ENCODE measurements around the gene CNOT9.
A peak's percentile ranks its signal among the peaks of the same experiment; 100 is the strongest.

Gene CNOT9

DNA sequence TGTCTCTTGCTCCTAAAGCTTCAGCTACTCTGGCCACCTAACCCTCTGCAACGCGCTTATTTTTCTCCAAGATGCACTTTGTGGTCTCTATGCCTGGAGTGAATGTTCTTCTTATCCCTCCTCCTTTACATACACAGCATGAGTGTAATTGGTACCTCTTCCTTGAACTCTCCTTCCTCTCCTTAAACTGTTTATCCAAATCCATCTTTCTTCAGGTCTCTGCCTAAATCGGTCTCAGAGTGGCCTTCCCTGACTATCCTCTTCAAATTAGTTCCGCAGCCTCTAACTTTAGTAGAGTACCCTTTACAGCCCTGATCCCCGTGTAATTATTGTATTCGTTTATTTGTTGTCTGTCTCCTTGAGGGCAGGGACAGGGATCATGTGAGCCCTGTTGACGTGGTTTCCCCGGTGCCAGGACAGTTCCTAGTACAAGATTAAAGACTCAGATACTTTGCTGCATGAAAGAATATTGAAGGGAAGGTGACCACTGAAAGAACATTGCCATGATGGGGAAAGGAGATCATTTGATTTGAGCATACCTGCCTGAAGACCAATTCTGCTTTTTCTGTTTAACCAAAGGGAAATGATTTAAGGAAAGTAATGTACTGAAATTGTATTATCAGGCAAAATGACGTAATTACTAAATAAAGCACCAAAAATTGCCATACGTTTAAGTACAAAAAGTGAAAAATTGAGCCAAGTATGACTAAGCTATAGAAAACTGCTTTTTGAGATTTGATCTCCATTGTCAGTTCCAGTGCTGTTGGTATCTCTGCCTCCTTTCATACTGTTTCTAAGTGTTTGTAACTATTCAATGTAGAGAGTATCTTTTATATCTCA lies 1.2 kb downstream of the CNOT9 start:
- Histone ChIP-seq H3K4me1 (ENCODE audit: control insufficient read depth in 1 of 2, insufficient read depth in 1 of 2, low read depth in 1 of 2, low read length in 1 of 2) (peaks cover 25% of the 10 kb centered on the region in 2 experiments), H3K27ac (peak overlapping the region; percentile 94), H3K4me3 (ENCODE audit: low read depth in 1 of 2, low read length in 1 of 2) (peak overlapping the region; percentile 82 to 94)

DNA sequence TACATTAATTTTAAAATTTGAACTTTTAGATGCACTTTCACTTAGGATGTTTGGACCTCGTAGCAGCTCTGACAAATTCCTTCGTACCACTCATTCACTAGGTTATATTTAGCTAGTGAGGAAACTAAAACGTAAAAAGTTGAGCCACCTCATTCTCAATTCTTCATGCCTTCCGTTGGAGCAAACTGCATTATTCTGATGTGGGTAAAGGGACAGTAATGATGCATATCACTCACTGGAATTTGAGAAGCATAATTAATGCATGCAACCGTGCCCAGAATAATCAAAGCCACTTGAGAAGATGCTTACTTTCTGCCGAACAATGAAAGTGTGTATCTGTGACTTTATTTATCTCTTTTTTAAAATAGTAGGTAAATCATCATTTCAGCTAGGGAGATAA lies 2.2 kb downstream of the CNOT9 start:
- TF ChIP-seq, protein P1, sequence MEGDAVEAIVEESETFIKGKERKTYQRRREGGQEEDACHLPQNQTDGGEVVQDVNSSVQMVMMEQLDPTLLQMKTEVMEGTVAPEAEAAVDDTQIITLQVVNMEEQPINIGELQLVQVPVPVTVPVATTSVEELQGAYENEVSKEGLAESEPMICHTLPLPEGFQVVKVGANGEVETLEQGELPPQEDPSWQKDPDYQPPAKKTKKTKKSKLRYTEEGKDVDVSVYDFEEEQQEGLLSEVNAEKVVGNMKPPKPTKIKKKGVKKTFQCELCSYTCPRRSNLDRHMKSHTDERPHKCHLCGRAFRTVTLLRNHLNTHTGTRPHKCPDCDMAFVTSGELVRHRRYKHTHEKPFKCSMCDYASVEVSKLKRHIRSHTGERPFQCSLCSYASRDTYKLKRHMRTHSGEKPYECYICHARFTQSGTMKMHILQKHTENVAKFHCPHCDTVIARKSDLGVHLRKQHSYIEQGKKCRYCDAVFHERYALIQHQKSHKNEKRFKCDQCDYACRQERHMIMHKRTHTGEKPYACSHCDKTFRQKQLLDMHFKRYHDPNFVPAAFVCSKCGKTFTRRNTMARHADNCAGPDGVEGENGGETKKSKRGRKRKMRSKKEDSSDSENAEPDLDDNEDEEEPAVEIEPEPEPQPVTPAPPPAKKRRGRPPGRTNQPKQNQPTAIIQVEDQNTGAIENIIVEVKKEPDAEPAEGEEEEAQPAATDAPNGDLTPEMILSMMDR (IDR thresholded peaks at IDR 0.05): no peak
- H3K27ac ChIP-seq: no peak overlapping the region
- no peak overlapping the region for H3K4me3 ChIP-seq (ENCODE audit: low read depth in 1 of 2, low read length in 1 of 2)
- peaks cover 25% of the 10 kb centered on the region in 2 experiments for H3K4me1 ChIP-seq (ENCODE audit: control insufficient read depth in 1 of 2, insufficient read depth in 1 of 2, low read depth in 1 of 2, low read length in 1 of 2)
- H3K36me3 ChIP-seq: peaks cover 12% of the 10 kb centered on the region
- no peaks in the 10 kb centered on the region for H3K27me3 ChIP-seq
- H3K9me3 ChIP-seq: no peaks in the 10 kb centered on the region

More for the DNA sequence above, 1.2 kb downstream of the CNOT9 start:
- Histone ChIP-seq H3K27me3 (no peaks in the 10 kb centered on the region), H3K36me3 (peaks cover 9% of the 10 kb centered on the region), H3K9me3 (no peaks in the 10 kb centered on the region)
- TF ChIP-seq, protein P1 (IDR thresholded peaks at IDR 0.05): no peak

DNA sequence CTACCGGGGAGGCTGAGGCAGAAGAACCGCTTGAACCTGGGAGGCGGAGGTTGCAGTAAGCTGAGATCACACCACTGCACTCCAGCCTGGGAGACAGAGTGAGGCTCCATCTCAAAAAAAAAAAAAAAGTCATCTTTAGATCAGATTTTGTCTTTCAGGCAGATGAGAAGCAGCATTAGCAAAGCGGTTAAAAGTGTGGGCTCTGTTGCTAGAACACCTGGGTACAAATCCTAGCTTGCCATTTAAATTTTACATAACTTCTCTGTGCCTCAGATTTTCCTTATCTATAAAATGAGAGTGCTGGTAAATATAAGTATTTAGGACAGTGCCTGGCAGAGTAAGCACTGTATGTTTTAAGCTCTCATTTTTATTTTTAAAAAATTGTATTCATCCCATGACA lies 8.2 kb downstream of the CNOT9 start:
- H3K27ac ChIP-seq: no peak overlapping the region
- H3K4me1 ChIP-seq (ENCODE audit: control insufficient read depth in 1 of 2, insufficient read depth in 1 of 2, low read depth in 1 of 2, low read length in 1 of 2): no peaks in the 10 kb centered on the region
- H3K4me3 ChIP-seq (ENCODE audit: low read depth in 1 of 2, low read length in 1 of 2): no peak overlapping the region
- TF ChIP-seq, protein P1 (IDR thresholded peaks at IDR 0.05): no peak
- no peaks in the 10 kb centered on the region for H3K9me3 ChIP-seq
- no peaks in the 10 kb centered on the region for H3K27me3 ChIP-seq
- H3K36me3 ChIP-seq: peaks cover 29% of the 10 kb centered on the region

DNA sequence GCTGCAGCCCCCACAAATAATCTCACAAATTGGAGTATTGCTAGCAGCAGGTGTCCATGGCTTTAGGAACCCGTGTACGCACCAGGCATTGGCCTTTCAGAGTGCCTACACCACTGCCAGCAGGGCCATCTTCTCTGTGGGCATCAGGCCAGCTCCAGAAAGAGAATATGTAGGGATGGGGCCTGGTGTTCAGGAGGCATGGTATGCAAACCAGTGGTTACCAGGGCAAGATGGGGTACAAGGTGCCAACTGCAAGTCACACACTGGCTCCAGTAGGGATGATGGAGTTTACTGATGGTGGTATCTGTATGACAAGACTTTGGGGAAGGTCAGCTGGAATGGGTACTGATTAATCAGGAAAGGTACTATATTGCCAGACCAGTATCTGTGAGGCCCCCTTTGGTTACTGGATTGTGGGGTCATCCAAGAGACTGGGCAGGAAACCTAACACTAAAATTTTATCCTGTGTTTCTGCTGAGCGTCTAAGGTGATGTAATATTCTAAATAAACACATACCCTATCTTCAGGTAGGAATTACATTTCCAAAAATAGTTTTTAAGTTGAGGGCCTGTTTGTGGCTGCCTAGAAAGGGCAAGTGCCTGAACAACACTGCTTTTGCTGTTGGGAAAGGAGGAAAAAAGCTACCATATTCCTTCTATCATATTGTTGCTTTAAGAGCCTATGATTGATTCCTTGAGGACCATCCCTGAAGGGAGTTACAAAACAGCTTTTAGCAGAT lies 9.0 kb downstream of the CNOT9 start:
- no peaks in the 10 kb centered on the region for H3K9me3 ChIP-seq
- no peak overlapping the region for H3K4me3 ChIP-seq (ENCODE audit: low read depth in 1 of 2, low read length in 1 of 2)
- TF ChIP-seq, protein P1 (IDR thresholded peaks at IDR 0.05): no peak
- peaks cover 36% of the 10 kb centered on the region for H3K36me3 ChIP-seq
- H3K27ac ChIP-seq: no peak overlapping the region
- no peaks in the 10 kb centered on the region for H3K27me3 ChIP-seq
- H3K4me1 ChIP-seq (ENCODE audit: control insufficient read depth in 1 of 2, insufficient read depth in 1 of 2, low read depth in 1 of 2, low read length in 1 of 2): no peaks in the 10 kb centered on the region

DNA sequence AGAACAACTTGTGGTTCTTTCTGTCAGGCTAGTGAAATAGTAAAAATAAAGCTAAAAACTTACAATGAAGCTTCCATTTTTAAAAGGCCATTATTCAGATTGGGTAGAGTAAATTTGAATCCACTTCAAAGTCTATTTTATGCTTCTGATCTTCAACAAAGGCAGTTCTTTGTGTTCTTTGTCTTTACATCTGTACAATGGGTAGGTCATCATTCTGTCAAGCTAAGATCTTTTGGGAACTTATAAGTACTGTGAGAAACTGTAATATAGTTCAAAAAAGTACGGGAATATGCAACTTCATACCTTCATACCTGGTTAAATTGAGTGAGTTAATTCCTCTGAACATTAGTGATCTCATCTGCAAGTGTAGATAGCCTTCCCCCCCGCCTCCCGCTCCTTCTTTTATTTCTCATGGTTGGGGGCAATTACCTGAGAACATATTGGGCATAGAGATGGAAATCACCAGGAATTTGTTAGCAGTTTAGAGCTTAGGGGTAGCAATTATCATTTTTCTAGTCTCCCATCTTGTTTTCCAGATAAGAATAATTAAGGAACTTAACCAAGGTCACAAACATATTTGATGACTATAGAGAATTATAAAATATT lies 9.7 kb downstream of the CNOT9 start:
- Histone ChIP-seq H3K27me3 (no peaks in the 10 kb centered on the region), H3K36me3 (peaks cover 42% of the 10 kb centered on the region), H3K4me3 (ENCODE audit: low read depth in 1 of 2, low read length in 1 of 2) (no peak overlapping the region), H3K9me3 (no peaks in the 10 kb centered on the region), H3K4me1 (ENCODE audit: control insufficient read depth in 1 of 2, insufficient read depth in 1 of 2, low read depth in 1 of 2, low read length in 1 of 2) (no peaks in the 10 kb centered on the region), H3K27ac (no peak overlapping the region)
- TF ChIP-seq, protein P1 (IDR thresholded peaks at IDR 0.05): no peak

Data from neutrophil (primary cell).